ENCODE measurements around the gene JKAMP. TPM values are rescaled to one million over a fixed set of nuclear protein-coding genes. Genes with fewer than 3 reads are reported as not detected.

The JKAMP gene
- total and polyA plus RNA-seq, 2 donors: 41.3 to 111 TPM

DNA sequence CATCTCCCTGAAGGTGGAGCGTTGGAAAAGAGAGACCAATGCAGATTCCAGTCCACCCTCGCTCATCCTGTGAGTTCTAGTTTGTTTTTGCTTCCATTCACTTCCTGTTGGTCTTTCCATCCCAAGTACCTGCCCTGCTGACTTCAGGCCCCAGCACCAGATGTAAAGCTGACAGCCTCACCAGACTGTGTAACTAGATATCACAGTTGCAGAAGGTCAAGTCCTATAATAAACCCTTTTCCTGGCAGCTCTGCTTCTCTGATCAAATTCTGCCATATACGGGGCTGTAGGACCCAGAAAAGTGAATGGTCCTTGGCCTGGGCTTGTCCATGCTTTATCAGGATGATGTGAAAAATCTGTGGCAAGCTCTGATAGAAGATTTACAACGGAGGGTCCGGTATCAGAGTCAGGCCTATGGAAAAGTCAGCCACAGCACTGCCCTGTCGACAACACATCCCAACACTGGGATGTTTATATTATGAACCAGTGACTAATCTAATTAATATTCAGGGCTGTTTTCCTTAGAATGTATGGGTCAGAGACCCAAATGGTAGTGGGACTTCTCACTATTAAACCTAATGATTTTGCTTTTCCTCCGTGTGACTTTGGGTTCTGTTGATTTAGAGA is 50.2 kb downstream of the JKAMP start:
- Histone ChIP-seq H3K4me3 (ENCODE audit: low read depth, low read length) (no peak overlapping the region), H3K4me1 (ENCODE audit: insufficient read depth) (no peaks in the 10 kb centered on the region), H3K36me3 (ENCODE audit: insufficient read depth) (no peaks in the 10 kb centered on the region), H3K27ac (ENCODE audit: low read depth) (no peak overlapping the region)
- 54% methylated on average over 7 of the region's 7 CpGs for WGBS
- DNase-seq (ENCODE audit: extremely low spot score): no peak

DNA sequence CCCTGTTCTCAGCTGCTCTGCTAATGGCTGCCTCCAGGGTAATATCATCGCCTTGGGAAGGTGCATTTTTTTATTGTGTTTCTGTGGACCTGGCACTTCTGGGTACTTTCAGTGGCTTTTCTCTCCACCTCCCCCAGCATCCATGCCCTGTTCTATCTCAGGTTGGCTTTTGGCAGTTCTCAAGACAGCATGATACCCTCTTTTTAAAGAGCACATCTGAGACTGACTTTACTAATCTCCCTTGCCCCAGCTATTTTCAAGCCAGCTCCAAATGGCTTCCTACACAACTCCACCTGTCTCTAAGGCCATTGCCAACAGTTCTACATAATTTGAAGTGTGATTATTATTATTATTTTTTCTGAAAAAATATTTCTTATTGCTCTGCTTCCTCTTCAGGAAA is 53.2 kb downstream of the JKAMP start:
- WGBS: 90% methylated on average over 1 of the region's 1 CpG
- Histone ChIP-seq H3K4me3 (ENCODE audit: low read depth, low read length) (no peak overlapping the region), H3K36me3 (ENCODE audit: insufficient read depth) (no peaks in the 10 kb centered on the region), H3K27ac (ENCODE audit: low read depth) (no peak overlapping the region), H3K4me1 (ENCODE audit: insufficient read depth) (no peaks in the 10 kb centered on the region)
- DNase-seq (ENCODE audit: extremely low spot score): no peak

- Histone ChIP-seq H3K4me3 (ENCODE audit: low read depth, low read length) (no peak overlapping the region), H3K36me3 (ENCODE audit: insufficient read depth) (no peaks in the 10 kb centered on the region), H3K4me1 (ENCODE audit: insufficient read depth) (no peaks in the 10 kb centered on the region), H3K27ac (ENCODE audit: low read depth) (no peak overlapping the region)
- WGBS: 91% methylated on average over 4 of the region's 4 CpGs
- DNase-seq (ENCODE audit: extremely low spot score): no peak
Observed at GRCh38 chr14:59538936-59539335, 54.6 kb downstream of the JKAMP start.

GRCh38 chr14:59540852-59541251 is 56.5 kb downstream of the JKAMP start:
- WGBS: 37% methylated on average over 1 of the region's 1 CpG
- no peaks in the 10 kb centered on the region for H3K36me3 ChIP-seq (ENCODE audit: insufficient read depth)
- no peak for DNase-seq (ENCODE audit: extremely low spot score)
- H3K4me3 ChIP-seq (ENCODE audit: low read depth, low read length): no peak overlapping the region
- H3K27ac ChIP-seq (ENCODE audit: low read depth): no peak overlapping the region
- H3K4me1 ChIP-seq (ENCODE audit: insufficient read depth): no peaks in the 10 kb centered on the region

- Histone ChIP-seq H3K4me1 (ENCODE audit: insufficient read depth) (no peaks in the 10 kb centered on the region), H3K4me3 (ENCODE audit: low read depth, low read length) (no peak overlapping the region), H3K36me3 (ENCODE audit: insufficient read depth) (no peaks in the 10 kb centered on the region), H3K27ac (ENCODE audit: low read depth) (no peak overlapping the region)
- DNase-seq (ENCODE audit: extremely low spot score): no peak
- 55% methylated on average over 2 of the region's 2 CpGs for WGBS
Observed at GRCh38 chr14:59541731-59542130, 57.4 kb downstream of the JKAMP start.

DNA sequence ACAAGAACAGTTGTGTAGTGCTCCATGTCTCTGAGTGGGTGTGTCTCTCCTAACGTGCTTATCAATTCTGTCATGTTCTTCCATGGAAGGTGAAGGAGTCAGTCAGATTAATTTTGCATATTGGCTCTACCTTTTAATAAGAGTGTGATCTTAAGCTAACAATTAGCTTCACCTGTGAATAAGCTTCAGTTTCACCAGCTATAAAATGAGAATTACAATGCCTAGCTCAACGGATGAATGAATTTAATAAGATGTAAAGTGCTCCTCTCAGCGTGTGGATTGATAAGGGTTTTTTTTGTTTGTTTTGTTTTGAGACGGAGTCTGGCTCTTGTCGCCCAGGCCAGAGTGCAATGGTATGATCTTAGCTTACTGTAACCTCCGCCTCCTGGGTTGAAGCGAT is 59.6 kb downstream of the JKAMP start:
- Histone ChIP-seq H3K4me3 (ENCODE audit: low read depth, low read length) (no peak overlapping the region), H3K4me1 (ENCODE audit: insufficient read depth) (no peaks in the 10 kb centered on the region), H3K36me3 (ENCODE audit: insufficient read depth) (no peaks in the 10 kb centered on the region), H3K27ac (ENCODE audit: low read depth) (no peak overlapping the region)
- WGBS: 48% methylated on average over 7 of the region's 7 CpGs
- no peak for DNase-seq (ENCODE audit: extremely low spot score)

DNA sequence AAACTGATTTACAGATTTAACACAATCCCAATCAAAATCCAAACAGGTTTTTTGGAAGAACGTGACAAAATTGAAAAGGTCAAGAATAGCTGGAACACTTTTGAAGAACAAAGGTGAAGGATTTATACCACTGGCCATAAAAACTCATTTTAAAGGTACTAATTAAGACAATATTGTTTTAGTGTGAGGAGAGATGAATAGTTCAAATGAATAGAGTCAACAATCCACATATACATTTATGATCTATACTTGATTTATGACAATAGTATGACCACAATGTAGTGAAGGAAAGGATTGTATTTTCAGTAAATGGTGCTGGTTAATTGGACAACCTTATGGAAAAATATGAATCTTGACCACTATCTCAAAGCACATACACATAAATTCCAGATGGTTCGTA is 63.0 kb downstream of the JKAMP start:
- 74% methylated on average over 2 of the region's 2 CpGs for WGBS
- no peak for DNase-seq (ENCODE audit: extremely low spot score)
- H3K4me1 ChIP-seq (ENCODE audit: insufficient read depth): no peaks in the 10 kb centered on the region
- H3K27ac ChIP-seq (ENCODE audit: low read depth): no peak overlapping the region
- no peaks in the 10 kb centered on the region for H3K36me3 ChIP-seq (ENCODE audit: insufficient read depth)
- H3K4me3 ChIP-seq (ENCODE audit: low read depth, low read length): no peak overlapping the region

Other genes with a start within 250 kb of the JKAMP start
- gene GPR135, start 19.1 kb upstream of the JKAMP start, total RNA-seq: 9.7 TPM
- 3.1 TPM for gene GPR135, start 19.1 kb upstream of the JKAMP start, polyA plus RNA-seq
- 58.3 TPM for gene L3HYPDH, start 109 bp upstream of the JKAMP start, total RNA-seq
- 17.4 TPM for gene L3HYPDH, start 109 bp upstream of the JKAMP start, polyA plus RNA-seq
- 0.74 TPM for gene CCDC175, start 92.3 kb downstream of the JKAMP start, total RNA-seq
- gene CCDC175, start 92.3 kb downstream of the JKAMP start, polyA plus RNA-seq: not detected